CD14-positive monocyte (primary cell): ENCODE results near the gene PDGFB. TPM values are rescaled to one million over a fixed set of nuclear protein-coding genes. Genes with fewer than 3 reads are reported as not detected.

Experiments
- DNase-seq, 3 donors: peaks; one replicate each; pipeline ENCODE4 v3.0.0-alpha.2; 2011 to 2022
- H2AFZ ChIP-seq: 2 replicates; pipeline ENCODE4 v1.6.0; 2012; ENCODE audit warnings: mild to moderate bottlenecking, low read depth, low read length, inconsistent platforms; ENCODE audit not compliant: insufficient read depth, poor library complexity, severe bottlenecking
- H3K27ac ChIP-seq, 2 donors: 1 replicate in 1 of 2; 2 replicates in 1 of 2; pipeline ENCODE4 v1.5.1; 2012 to 2013; ENCODE audit warnings: low read length in 2 of 2, control low read depth in 1 of 2, inconsistent platforms in 1 of 2, low read depth in 1 of 2, mild to moderate bottlenecking in 1 of 2
- H3K27me3 ChIP-seq, 2 donors: one replicate each; pipeline versions ENCODE4 v1.6.0 to v1.6.1; 2011 to 2013; ENCODE audit warnings: low read length in 2 of 2; ENCODE audit not compliant: control insufficient read depth in 2 of 2, insufficient read depth in 2 of 2
- H3K36me3 ChIP-seq, 2 donors: replicated peaks in 1 of 2; 1 replicate in 1 of 2; 2 replicates in 1 of 2; pipeline versions ENCODE4 v1.5.1 to v1.6.1; 2012 to 2013; ENCODE audit warnings: low read length in 2 of 2, control low read depth in 1 of 2, inconsistent platforms in 1 of 2, mild to moderate bottlenecking in 1 of 2; ENCODE audit not compliant: insufficient read depth in 2 of 2, control insufficient read depth in 1 of 2
- H3K4me1 ChIP-seq, 2 donors: 1 replicate in 1 of 2; 2 replicates in 1 of 2; pipeline versions ENCODE4 v1.5.1 to v1.6.1; 2012 to 2013; ENCODE audit warnings: low read length in 2 of 2, control low read depth in 1 of 2, inconsistent platforms in 1 of 2, mild to moderate bottlenecking in 1 of 2, moderate library complexity in 1 of 2; ENCODE audit not compliant: insufficient read depth in 2 of 2, control insufficient read depth in 1 of 2
- H3K4me2 ChIP-seq: replicated peaks from 2 replicates; pipeline ENCODE3; 2012; ENCODE audit warnings: low read length, moderate library complexity, mild to moderate bottlenecking; ENCODE audit not compliant: poor library complexity, severe bottlenecking; ENCODE audit errors: extremely low read depth
- H3K4me3 ChIP-seq, 3 experiments: fragments of 200-600 bp in 1 of 3; sonication (generic) in 1 of 3; replicated peaks in 1 of 3; 1 replicate in 2 of 3; 2 replicates in 1 of 3; pipeline ENCODE4 v1.5.1; 2011 to 2013; ENCODE audit warnings: low read length in 3 of 3, mild to moderate bottlenecking in 3 of 3, control low read depth in 2 of 3, low read depth in 2 of 3, inconsistent platforms in 1 of 3, moderate library complexity in 1 of 3
- H3K79me2 ChIP-seq: 2 replicates; pipeline ENCODE4 v1.6.0; 2012; ENCODE audit warnings: mild to moderate bottlenecking, control low read depth, inconsistent platforms, low read length, moderate library complexity; ENCODE audit not compliant: insufficient read depth
- H3K9ac ChIP-seq: 2 replicates; pipeline ENCODE4 v1.6.0; 2017; ENCODE audit warnings: low read length, mild to moderate bottlenecking; ENCODE audit not compliant: insufficient read depth, poor library complexity, severe bottlenecking
- H3K9me3 ChIP-seq, 2 donors: replicated peaks in 1 of 2; 1 replicate in 1 of 2; 2 replicates in 1 of 2; pipeline versions ENCODE4 v1.5.1 to v1.6.1; 2012 to 2013; ENCODE audit warnings: low read length in 2 of 2, control low read depth in 1 of 2; ENCODE audit not compliant: control insufficient read depth in 1 of 2, insufficient read depth in 1 of 2
- H4K20me1 ChIP-seq: 2 replicates; pipeline ENCODE4 v1.6.0; 2012; ENCODE audit warnings: mild to moderate bottlenecking, low read length, control low read depth, moderate library complexity; ENCODE audit not compliant: insufficient read depth
- H3K27ac Mint-ChIP-seq, 7 donors: one replicate each; pipeline ENCODE4 v1.8.0; 2020; ENCODE audit warnings: mild to moderate bottlenecking in 7 of 7, mixed read lengths in 7 of 7, moderate library complexity in 6 of 7, inconsistent platforms in 2 of 7
- H3K27me3 Mint-ChIP-seq, 3 donors: one replicate each; pipeline ENCODE4 v1.8.0; 2021 to 2022; ENCODE audit warnings: low read depth in 3 of 3, mild to moderate bottlenecking in 3 of 3, mixed read lengths in 3 of 3, moderate library complexity in 3 of 3, inconsistent platforms in 1 of 3
- H3K36me3 Mint-ChIP-seq, 2 donors: one replicate each; pipeline ENCODE4 v1.8.0; 2020; ENCODE audit warnings: mixed read lengths in 2 of 2, inconsistent platforms in 1 of 2, mild to moderate bottlenecking in 1 of 2
- H3K4me1 Mint-ChIP-seq: one replicate; pipeline ENCODE4 v1.8.0; 2020; ENCODE audit warnings: mild to moderate bottlenecking, mixed read lengths
- H3K4me3 Mint-ChIP-seq, 2 donors: one replicate each; pipeline ENCODE4 v1.8.0; 2020; ENCODE audit warnings: mild to moderate bottlenecking in 2 of 2, mixed read lengths in 2 of 2, moderate library complexity in 1 of 2
- H3K9me3 Mint-ChIP-seq, 7 donors: one replicate each; pipeline ENCODE4 v1.8.0; 2020 to 2022; ENCODE audit warnings: mixed read lengths in 7 of 7, mild to moderate bottlenecking in 6 of 7, moderate library complexity in 6 of 7, inconsistent platforms in 2 of 7
- CTCF ChIP-seq: fragments of 200-600 bp; IDR thresholded peaks from one replicate; pipeline ENCODE4 v1.8.0; 2022; ENCODE audit warnings: antibody characterized with exemption, mild to moderate bottlenecking
- WGBS: methylation state at CpG from one replicate; pipeline ENCODE4 v1.1.5; 2013; ENCODE audit warnings: missing lambda C conversion rate; ENCODE audit not compliant: insufficient coverage; 5-methylcytosine and 5-hydroxymethylcytosine counted together
- intact Hi-C, 2 donors: fragments of 100-400 bp; cut with micrococcal nuclease; formaldehyde crosslinking; loops; one replicate each; pipeline versions ENCODE4 v1.15.0 to v1.15.1; 2023
- polyA plus RNA-seq, 3 donors: library from polyadenylated mRNA; depleted of rRNA in 1 of 3; unstranded in 2 of 3; stranded (reverse) in 1 of 3; fragments of 300-500 nt in 2 of 3; fragments of >200 nt in 1 of 3; fragmentation: Illumina TruSeq in 2 of 3; gene quantifications; 1 replicate in 2 of 3; 2 replicates in 1 of 3; pipeline ENCODE4 v1.2.3, GENCODE V29; 2012 to 2021

PDGFB gene
- polyA plus RNA-seq, 3 donors, result 0.15 TPM; not detected in 2

GRCh38 chr22:39248254-39248653, 3.5 kb upstream of the PDGFB start:
- H3K27ac Mint-ChIP-seq, result no peak overlapping the region
- Histone ChIP-seq H4K20me1 (no peaks in the 10 kb centered on the region), H3K4me3 (no peak overlapping the region), H3K36me3 (no peaks in the 10 kb centered on the region), H3K9me3 (peaks cover 0 to 3% of the 10 kb centered on the region in 2 donors), H3K9ac (no peak overlapping the region), H3K4me2 (no peak overlapping the region), H3K79me2 (no peaks in the 10 kb centered on the region), H3K4me1 (peaks cover 15 to 19% of the 10 kb centered on the region in 2 donors), H3K27ac (no peak overlapping the region), H3K27me3 (peaks cover 22 to 94% of the 10 kb centered on the region in 2 donors), H2AFZ (no peak overlapping the region)
- peak overlapping the region in 1 of 2 donors; percentile 59 for H3K4me3 Mint-ChIP-seq
- peaks cover 61 to 97% (median 92%) of the 10 kb centered on the region in 3 donors for H3K27me3 Mint-ChIP-seq
- H3K36me3 Mint-ChIP-seq, result peaks cover 0 to 3% of the 10 kb centered on the region in 2 donors
- WGBS, result 56% methylated on average over 5 of the region's 5 CpGs
- intact Hi-C loops, result loop anchor here in 1 of 2 donors (5.0 kb wide), 1 partner anchor 41 kb away; no protein-coding TSS in a partner anchor
- H3K4me1 Mint-ChIP-seq, result peaks cover 19% of the 10 kb centered on the region
- TF ChIP-seq CTCF, result no peak
- peaks cover 0 to 10% (median 6%) of the 10 kb centered on the region in 7 donors for H3K9me3 Mint-ChIP-seq
- DNase-seq, result no peak

- no peak for TF ChIP-seq CTCF
- Mint-ChIP-seq H3K36me3 (peaks cover 3 to 4% of the 10 kb centered on the region in 2 donors), H3K4me3 (peak overlapping the region in 1 of 2 donors; percentile 70), H3K4me1 (peaks cover 18% of the 10 kb centered on the region), H3K27me3 (peaks cover 58 to 96% (median 89%) of the 10 kb centered on the region in 3 donors), H3K9me3 (peaks cover 0 to 11% (median 6%) of the 10 kb centered on the region in 7 donors), H3K27ac (no peak overlapping the region)
- H3K79me2 ChIP-seq, result no peaks in the 10 kb centered on the region
- peaks cover 0 to 3% of the 10 kb centered on the region in 2 donors for H3K9me3 ChIP-seq
- 87% methylated on average over 5 of the region's 7 CpGs for WGBS
- no peak overlapping the region for H3K4me2 ChIP-seq
- H4K20me1 ChIP-seq, result no peaks in the 10 kb centered on the region
- peaks cover 27 to 92% of the 10 kb centered on the region in 2 donors for H3K27me3 ChIP-seq
- H3K27ac ChIP-seq, result no peak overlapping the region
- H2AFZ ChIP-seq, result no peak overlapping the region
- no peaks in the 10 kb centered on the region for H3K36me3 ChIP-seq
- no peak overlapping the region for H3K4me3 ChIP-seq
- peak in 1 of 3 donors; percentile 33 for DNase-seq
- H3K4me1 ChIP-seq, result peaks cover 17 to 26% of the 10 kb centered on the region in 2 donors
- no peak overlapping the region for H3K9ac ChIP-seq
- intact Hi-C loops, result loop anchor here in 1 of 2 donors (5.0 kb wide), 1 partner anchor 40 kb away; no protein-coding TSS in a partner anchor
Measured at GRCh38 chr22:39247361-39247760, 2.6 kb upstream of the PDGFB start.
